Measurements from ENCODE around the gene ADGRL3. TPM values are rescaled to one million over a fixed set of nuclear protein-coding genes. Genes with fewer than 3 reads are reported as not detected.

The ADGRL3 gene
- total RNA-seq, 3 donors from 2014 or later: not detected

DNA sequence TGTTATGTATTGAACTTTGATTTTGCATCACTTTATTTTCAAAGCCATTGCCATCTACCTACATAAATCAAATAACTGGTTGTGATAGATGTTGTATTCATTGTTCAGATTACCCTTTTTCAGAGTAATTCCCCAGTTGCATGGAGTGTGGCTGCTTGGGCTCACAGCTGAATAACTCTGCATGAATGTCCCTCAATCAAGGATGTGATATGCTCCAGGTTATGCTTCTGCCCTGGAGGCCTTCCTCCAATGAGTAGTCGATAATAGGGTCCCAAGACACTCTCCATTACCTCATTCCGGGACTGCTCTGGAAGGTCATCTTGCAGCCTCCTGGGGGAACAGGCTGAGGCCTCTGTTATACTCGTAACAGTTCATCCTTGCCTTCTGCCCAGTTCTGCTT is 251.8 kb downstream of the ADGRL3 start:
- peaks cover 7% of the 10 kb centered on the region for H3K9me3 Mint-ChIP-seq
- H3K36me3 Mint-ChIP-seq (ENCODE audit: insufficient read depth): no peaks in the 10 kb centered on the region

DNA sequence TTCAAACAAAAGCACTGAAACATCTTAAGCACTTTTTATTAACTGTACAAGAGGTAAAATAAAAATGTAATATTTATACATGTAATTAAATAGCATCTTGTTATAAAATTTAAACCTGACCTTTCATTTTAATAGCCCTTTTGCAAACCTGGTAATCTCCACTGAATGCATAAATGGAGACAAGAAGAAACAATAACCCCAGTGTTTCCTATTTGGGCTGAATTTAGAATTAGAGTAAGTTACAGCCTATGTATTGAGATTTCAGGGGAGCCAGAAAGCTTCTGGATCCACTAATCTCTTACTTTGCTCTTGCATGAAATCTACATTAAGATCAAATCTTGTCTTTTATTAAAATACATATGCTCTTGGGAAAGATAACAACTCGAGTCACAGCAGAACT is 261.8 kb downstream of the ADGRL3 start:
- no peaks in the 10 kb centered on the region for H3K4me1 Mint-ChIP-seq (ENCODE audit: low read depth)
- H3K4me3 Mint-ChIP-seq: no peak overlapping the region
- no peaks in the 10 kb centered on the region for H3K27me3 Mint-ChIP-seq (ENCODE audit: low read depth)
- ATAC-seq (no peak), DNase-seq (no peak)
- peaks cover 17% of the 10 kb centered on the region for H3K9me3 Mint-ChIP-seq
- H3K36me3 Mint-ChIP-seq (ENCODE audit: insufficient read depth): no peaks in the 10 kb centered on the region

More for the DNA sequence above, 251.8 kb downstream of the ADGRL3 start:
- no peaks in the 10 kb centered on the region for H3K27me3 Mint-ChIP-seq (ENCODE audit: low read depth)
- H3K4me3 Mint-ChIP-seq: no peak overlapping the region
- H3K4me1 Mint-ChIP-seq (ENCODE audit: low read depth): no peaks in the 10 kb centered on the region
- no peak for DNase-seq
- ATAC-seq: no peak

DNA sequence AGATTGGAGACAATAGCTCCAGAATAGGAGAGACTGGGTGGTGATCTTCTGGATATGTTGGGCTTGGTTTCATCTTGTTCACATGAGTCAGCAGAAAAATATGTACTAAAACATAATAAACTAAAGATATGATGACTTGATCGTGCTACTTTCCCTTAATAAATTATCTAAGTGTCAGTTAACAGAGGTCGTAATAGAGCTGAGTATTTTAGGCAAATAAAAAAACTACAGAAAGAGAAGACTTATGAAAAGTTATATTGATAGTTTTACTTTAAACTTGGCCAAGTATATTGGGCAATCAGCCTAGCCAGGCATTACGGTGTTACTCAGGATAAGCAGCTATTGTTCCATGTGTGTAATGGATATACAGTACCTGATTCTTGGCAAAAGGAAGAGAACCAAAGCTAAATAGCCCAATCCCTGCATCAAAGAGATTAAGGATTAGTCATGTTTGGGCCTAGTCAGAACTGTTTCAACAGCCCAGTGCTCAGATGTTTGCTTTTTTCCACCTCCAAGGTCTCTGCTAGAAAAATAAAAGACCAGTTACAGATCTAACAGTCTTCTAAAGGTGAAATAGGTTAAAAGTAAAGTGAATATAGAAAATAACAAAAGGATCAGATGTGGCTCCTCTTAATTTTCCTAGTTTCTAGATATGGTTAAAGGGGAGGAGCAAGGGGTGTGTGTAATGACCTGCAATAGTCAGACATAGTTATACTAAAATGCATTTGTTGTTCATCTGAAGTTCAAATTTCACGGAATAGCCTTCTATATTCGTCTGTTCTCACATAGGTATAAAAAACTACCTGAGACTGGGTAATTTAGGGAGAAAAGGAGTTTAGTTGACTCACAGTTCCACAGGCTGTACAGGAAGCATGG is 262.6 kb downstream of the ADGRL3 start:
- Mint-ChIP-seq H3K27me3 (ENCODE audit: low read depth) (no peaks in the 10 kb centered on the region), H3K9me3 (peaks cover 17% of the 10 kb centered on the region), H3K36me3 (ENCODE audit: insufficient read depth) (no peaks in the 10 kb centered on the region), H3K4me1 (ENCODE audit: low read depth) (no peaks in the 10 kb centered on the region), H3K4me3 (no peak overlapping the region)
- ATAC-seq (no peak), DNase-seq (no peak)

DNA sequence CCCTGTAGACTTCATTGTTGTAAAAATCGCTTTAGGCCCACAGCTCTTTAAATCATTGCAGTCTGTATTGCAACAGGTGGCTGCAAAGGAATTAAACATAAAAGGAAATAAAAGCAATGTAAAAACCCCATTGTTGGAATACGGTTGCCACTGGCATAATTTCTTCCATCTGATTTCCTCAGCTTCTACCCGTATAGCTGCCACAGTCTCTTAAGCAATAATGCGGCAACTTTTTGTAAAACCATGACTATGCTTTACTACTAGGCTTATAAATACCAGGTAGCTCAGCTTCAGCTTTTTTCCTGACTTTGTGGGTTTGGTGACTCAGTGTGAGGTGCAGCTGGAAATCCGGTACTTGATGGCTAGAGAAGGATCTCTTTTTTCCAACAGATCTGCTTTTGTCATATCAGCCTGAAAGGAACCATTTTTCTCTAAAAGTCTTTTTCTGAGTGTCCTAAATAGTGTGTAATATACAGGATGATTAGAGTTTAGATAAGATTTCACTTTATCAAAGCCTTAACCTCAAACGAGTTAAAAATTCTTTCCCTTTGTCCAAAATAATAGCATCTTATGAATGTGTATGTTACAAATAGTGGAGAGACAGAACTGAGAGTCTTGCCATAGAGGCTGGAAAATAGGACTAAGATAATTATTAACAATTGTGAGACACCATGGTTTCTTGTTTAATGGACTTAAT is 268.0 kb downstream of the ADGRL3 start:
- Mint-ChIP-seq H3K27me3 (ENCODE audit: low read depth) (no peaks in the 10 kb centered on the region), H3K36me3 (ENCODE audit: insufficient read depth) (no peaks in the 10 kb centered on the region), H3K4me1 (ENCODE audit: low read depth) (no peaks in the 10 kb centered on the region), H3K9me3 (peaks cover 5% of the 10 kb centered on the region), H3K4me3 (no peak overlapping the region)
- ATAC-seq (no peak), DNase-seq (no peak)

DNA sequence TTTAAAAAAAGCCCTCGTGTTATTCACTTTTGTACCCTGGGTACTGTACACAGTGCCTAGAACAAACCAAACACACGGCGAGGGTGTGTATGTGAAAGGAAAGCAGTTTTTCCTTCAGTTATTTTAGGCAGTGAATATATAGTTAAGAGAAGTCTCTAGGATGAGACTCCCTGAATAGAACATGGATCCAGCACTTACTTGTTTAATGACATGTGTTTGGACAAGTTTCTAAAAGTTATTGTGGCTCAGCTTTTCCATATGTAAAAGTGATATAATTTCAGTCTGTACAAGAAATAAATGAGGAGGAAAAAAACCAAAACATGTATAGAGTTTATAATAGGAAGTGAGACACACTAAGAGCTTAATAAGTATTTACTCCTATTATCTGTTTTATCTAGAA is 273.2 kb downstream of the ADGRL3 start:
- H3K36me3 Mint-ChIP-seq (ENCODE audit: insufficient read depth): no peaks in the 10 kb centered on the region

DNA sequence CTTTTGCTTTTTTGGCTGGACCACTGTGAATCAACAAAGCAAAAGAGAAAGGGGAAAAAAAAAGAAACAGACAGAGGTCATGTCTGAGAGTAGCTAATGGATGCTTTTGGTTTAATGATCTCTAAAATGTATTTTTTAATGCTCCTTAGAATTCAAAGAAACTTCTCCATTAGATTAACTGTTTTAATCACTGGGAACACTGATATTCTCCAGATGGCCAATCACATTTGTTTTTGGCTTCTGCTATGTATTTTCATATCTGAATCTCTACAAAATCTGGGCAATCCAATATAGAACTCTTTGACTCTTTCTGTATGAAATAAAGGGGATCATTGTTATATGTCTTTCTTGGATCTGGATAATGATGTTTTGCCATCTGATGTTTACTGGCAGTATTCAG is 278.2 kb downstream of the ADGRL3 start:
- H3K4me3 Mint-ChIP-seq: no peak overlapping the region
- DNase-seq: no peak
- no peak for ATAC-seq
- H3K4me1 Mint-ChIP-seq (ENCODE audit: low read depth): no peaks in the 10 kb centered on the region
- peaks cover 4% of the 10 kb centered on the region for H3K9me3 Mint-ChIP-seq
- H3K27me3 Mint-ChIP-seq (ENCODE audit: low read depth): no peaks in the 10 kb centered on the region
- no peaks in the 10 kb centered on the region for H3K36me3 Mint-ChIP-seq (ENCODE audit: insufficient read depth)

More for the DNA sequence above, 273.2 kb downstream of the ADGRL3 start:
- no peak for DNase-seq
- no peaks in the 10 kb centered on the region for H3K4me1 Mint-ChIP-seq (ENCODE audit: low read depth)
- no peaks in the 10 kb centered on the region for H3K27me3 Mint-ChIP-seq (ENCODE audit: low read depth)
- ATAC-seq: no peak
- H3K9me3 Mint-ChIP-seq: peaks cover 3% of the 10 kb centered on the region
- H3K4me3 Mint-ChIP-seq: no peak overlapping the region

DNA sequence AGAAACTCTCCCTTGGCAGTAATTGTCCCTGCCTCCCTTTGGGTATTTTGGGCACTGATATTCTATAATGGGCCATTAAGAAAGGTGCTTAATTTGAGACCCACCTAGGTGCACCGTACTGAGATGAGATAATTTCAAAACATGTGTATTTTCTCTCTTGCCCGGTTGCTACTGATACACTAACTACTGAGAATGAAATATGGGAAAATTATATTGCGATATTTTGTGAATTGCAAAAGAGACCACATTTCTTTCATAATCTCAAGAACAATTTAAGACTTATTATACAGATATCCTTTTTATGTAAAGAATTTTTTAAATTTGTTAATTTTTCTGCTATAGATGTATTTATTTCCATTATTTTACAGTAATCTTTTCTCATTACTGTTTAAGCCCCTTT is 284.9 kb downstream of the ADGRL3 start:
- Mint-ChIP-seq H3K36me3 (ENCODE audit: insufficient read depth) (no peaks in the 10 kb centered on the region), H3K4me1 (ENCODE audit: low read depth) (no peaks in the 10 kb centered on the region), H3K27me3 (ENCODE audit: low read depth) (no peaks in the 10 kb centered on the region), H3K4me3 (no peak overlapping the region), H3K9me3 (peaks cover 12% of the 10 kb centered on the region)
- DNase-seq: no peak
- ATAC-seq: no peak

DNA sequence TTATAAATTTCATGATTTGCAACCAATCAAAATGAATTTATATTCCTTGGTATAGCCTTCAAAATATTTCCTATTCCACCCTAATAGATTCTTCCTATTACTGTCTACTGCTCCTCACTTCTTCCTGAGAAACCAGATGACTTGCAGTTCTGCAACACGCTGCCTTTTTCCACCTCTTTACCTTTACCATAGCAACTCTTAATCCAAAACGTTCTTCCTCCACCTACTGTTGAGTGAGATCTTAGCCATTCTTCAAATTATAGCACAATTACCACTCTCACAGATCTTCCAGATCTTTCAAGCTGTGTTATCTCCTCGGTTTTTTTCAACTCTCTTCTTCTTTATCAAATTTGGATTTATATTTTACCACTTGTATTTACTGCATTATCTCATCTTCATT is 289.8 kb downstream of the ADGRL3 start:
- no peaks in the 10 kb centered on the region for H3K36me3 Mint-ChIP-seq (ENCODE audit: insufficient read depth)
- no peaks in the 10 kb centered on the region for H3K4me1 Mint-ChIP-seq (ENCODE audit: low read depth)
- no peak overlapping the region for H3K4me3 Mint-ChIP-seq
- no peak for ATAC-seq
- H3K27me3 Mint-ChIP-seq (ENCODE audit: low read depth): no peaks in the 10 kb centered on the region
- DNase-seq: no peak
- peaks cover 14% of the 10 kb centered on the region for H3K9me3 Mint-ChIP-seq

DNA sequence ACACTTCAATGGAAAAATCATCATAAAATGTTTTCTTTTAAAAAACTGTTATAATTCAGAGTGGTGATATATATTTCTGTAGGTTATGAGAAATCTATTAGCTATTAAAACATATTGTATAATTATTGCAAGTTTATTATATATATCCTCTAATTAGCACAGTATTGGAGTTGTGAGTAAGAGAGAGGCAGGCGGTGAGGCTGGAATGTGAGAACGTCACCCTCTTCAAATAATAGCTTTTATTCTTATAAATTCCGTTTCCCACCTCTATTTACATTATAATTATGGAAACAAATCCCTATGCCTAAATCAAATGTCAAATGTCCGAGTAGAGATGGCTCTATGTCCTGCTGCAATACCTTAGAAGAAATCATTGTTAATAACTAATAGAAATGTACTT is 292.9 kb downstream of the ADGRL3 start:
- H3K4me1 Mint-ChIP-seq (ENCODE audit: low read depth): no peaks in the 10 kb centered on the region

DNA sequence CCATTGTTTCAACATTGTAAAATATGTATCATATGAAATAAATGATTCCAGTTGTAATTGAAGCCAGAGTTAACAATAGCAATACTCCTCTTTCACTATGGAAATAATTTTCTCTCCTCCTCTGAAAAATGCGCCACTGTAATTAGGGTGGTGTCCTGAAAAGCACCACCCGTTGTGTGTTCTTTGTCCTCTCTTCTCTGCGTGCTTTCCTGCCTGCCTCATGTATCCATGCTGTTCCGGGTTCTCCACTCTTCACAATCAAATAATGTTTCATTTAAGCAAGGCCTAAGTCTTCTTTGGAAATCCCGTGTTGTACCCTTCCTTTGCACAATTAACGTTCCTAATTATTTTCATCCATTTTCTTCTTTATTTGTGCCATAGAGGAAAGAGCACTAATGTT is 293.3 kb downstream of the ADGRL3 start:
- H3K9me3 Mint-ChIP-seq: peaks cover 14% of the 10 kb centered on the region
- DNase-seq (no peak), ATAC-seq (no peak)
- no peak overlapping the region for H3K4me3 Mint-ChIP-seq
- no peaks in the 10 kb centered on the region for H3K36me3 Mint-ChIP-seq (ENCODE audit: insufficient read depth)
- H3K27me3 Mint-ChIP-seq (ENCODE audit: low read depth): no peaks in the 10 kb centered on the region
- no peaks in the 10 kb centered on the region for H3K4me1 Mint-ChIP-seq (ENCODE audit: low read depth)

More for the DNA sequence above, 292.9 kb downstream of the ADGRL3 start:
- peaks cover 14% of the 10 kb centered on the region for H3K9me3 Mint-ChIP-seq
- H3K27me3 Mint-ChIP-seq (ENCODE audit: low read depth): no peaks in the 10 kb centered on the region
- ATAC-seq (no peak), DNase-seq (no peak)
- H3K4me3 Mint-ChIP-seq: no peak overlapping the region
- H3K36me3 Mint-ChIP-seq (ENCODE audit: insufficient read depth): no peaks in the 10 kb centered on the region

DNA sequence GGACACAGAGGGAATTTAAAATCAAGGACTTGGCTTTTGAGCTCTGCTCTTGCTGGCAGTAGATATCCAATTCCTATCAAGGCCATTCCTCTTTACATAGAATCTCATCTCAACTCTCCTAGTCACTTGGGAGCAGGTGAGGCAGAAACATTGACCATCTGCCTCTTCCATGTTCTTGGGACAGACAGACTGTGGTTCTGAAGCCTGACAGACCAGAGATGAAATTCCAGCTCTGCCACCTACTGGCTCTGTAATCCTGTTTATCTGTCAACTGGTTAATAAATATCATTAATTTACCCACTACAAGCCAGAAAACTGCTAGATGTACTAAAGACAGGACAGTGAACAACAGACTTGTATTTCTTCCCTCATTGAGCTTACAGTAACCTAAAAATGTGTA is 300.8 kb downstream of the ADGRL3 start:
- H3K9me3 Mint-ChIP-seq: peaks cover 11% of the 10 kb centered on the region
- H3K36me3 Mint-ChIP-seq (ENCODE audit: insufficient read depth): no peaks in the 10 kb centered on the region
- H3K27me3 Mint-ChIP-seq (ENCODE audit: low read depth): no peaks in the 10 kb centered on the region
- no peaks in the 10 kb centered on the region for H3K4me1 Mint-ChIP-seq (ENCODE audit: low read depth)
- DNase-seq: no peak
- ATAC-seq: no peak
- H3K4me3 Mint-ChIP-seq: no peak overlapping the region

DNA sequence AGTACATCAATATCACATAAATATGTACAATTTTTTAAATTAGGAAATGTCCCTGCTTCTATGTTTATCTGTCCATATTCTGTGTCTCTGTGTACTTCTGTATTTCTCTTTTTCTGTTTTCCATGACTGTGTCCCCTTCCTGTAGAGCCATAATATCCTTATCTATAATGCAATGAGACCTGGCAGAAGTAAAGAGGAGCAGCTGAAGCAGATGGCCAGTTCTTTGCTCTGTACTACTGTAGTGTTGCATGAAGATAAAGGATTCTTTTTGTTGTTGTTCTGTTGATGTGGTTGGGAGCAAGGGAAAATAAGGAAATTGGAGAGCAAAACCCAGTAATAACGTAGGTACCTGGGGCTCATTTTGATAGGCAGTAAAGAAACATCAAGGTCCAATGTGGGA is 301.7 kb downstream of the ADGRL3 start:
- no peaks in the 10 kb centered on the region for H3K36me3 Mint-ChIP-seq (ENCODE audit: insufficient read depth)
- DNase-seq: no peak
- no peaks in the 10 kb centered on the region for H3K27me3 Mint-ChIP-seq (ENCODE audit: low read depth)
- H3K4me1 Mint-ChIP-seq (ENCODE audit: low read depth): no peaks in the 10 kb centered on the region
- ATAC-seq: no peak
- H3K9me3 Mint-ChIP-seq: peaks cover 11% of the 10 kb centered on the region
- no peak overlapping the region for H3K4me3 Mint-ChIP-seq

DNA sequence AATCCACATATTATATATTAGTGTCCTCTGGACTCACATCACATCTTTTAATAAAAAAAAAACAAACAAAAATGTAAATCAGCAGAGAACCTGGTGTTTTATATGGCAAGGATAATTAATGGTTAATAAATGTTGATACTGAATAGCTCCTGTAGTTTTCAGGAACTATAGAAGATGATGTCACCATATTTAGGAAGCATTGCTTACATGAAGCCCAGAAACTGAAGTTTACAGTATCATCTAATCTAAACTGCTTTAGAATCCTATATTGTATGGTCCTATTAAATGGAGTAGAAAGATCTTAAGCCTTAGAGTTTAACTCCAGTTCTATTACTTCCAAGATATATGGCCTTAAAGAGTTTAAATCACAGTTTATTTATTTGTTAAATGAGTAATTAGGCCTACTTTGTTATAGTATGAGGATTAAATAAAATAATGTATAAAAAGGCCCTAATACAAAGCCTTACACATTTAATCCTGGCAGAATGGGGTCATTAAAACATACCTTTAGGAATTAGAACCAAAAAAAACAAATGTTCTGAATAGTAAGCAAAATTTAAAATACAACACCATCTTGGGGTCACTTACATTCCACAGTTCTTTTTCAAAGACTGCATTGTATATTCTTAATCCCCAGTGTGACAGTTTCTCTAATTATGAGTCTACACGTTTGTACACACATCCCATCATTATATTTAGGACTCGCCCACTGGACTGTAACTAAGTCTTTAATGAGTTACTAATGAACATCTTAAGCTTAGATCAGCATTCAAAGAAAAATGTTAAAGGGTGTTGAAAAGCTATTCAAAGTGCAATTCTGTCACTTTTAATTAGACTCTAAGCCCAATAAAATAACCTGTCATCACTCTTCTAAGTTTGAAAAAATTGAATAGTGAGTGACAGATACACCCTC is 305.9 kb downstream of the ADGRL3 start:
- Mint-ChIP-seq H3K27me3 (ENCODE audit: low read depth) (no peaks in the 10 kb centered on the region), H3K36me3 (ENCODE audit: insufficient read depth) (no peaks in the 10 kb centered on the region), H3K9me3 (peaks cover 8% of the 10 kb centered on the region)

DNA sequence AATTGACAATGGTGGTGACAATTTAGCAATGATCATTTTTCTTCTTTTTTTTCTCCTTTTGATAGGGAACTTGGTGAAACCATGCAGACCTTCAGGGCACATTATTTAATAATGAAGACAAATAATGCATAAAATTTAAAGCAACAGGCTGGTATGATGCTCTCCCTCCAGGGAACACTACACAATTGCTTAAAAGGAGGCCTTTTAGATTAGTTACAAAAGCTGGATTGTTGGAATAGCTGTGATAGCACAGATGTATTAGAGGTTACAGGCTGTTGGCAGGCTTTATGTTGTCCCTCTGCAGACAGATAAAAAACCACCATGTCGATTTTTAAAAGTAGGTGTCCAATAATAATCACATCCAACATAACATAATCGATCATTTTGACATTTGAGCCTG is 307.0 kb downstream of the ADGRL3 start:
- Mint-ChIP-seq H3K4me3 (no peak overlapping the region), H3K9me3 (peaks cover 11% of the 10 kb centered on the region), H3K27me3 (ENCODE audit: low read depth) (no peaks in the 10 kb centered on the region), H3K4me1 (ENCODE audit: low read depth) (no peaks in the 10 kb centered on the region), H3K36me3 (ENCODE audit: insufficient read depth) (no peaks in the 10 kb centered on the region)
- no peak for ATAC-seq
- DNase-seq: no peak

More for the DNA sequence above, 305.9 kb downstream of the ADGRL3 start:
- ATAC-seq (no peak), DNase-seq (no peak)
- Mint-ChIP-seq H3K4me1 (ENCODE audit: low read depth) (no peaks in the 10 kb centered on the region), H3K4me3 (no peak overlapping the region)

Data from activated T-cell treated with anti-CD3 and anti-CD28 coated beads, Interleukin-2, amount 50 U/mL, for 4 hours (primary cell).